ENCODE results near the gene LRRC34.

LRRC34 gene

GRCh38 chr3:169838511-169839030 lies 25.9 kb upstream of the LRRC34 start:
- H3K4me1 ChIP-seq (ENCODE audit: control insufficient read depth, insufficient read depth, low read length), result peaks cover 6% of the 10 kb centered on the region
- no peak for DNase-seq (ENCODE audit: low read depth)
- peaks cover 1% of the 10 kb centered on the region for H3K9me3 ChIP-seq (ENCODE audit: control insufficient read depth, low read length)
- no peaks in the 10 kb centered on the region for H3K27me3 ChIP-seq (replicated peaks; ENCODE audit: control insufficient read depth, insufficient read depth, low read length)
- H3K4me3 ChIP-seq (ENCODE audit: low read length), result no peak overlapping the region
- H3K9ac ChIP-seq (ENCODE audit: low read length), result no peak overlapping the region
- H3K36me3 ChIP-seq (ENCODE audit: control insufficient read depth, insufficient read depth, low read length, severe bottlenecking), result no peaks in the 10 kb centered on the region

- no peak overlapping the region for H3K9ac ChIP-seq (ENCODE audit: low read length)
- no peaks in the 10 kb centered on the region for H3K36me3 ChIP-seq (ENCODE audit: control insufficient read depth, insufficient read depth, low read length, severe bottlenecking)
- no peak for DNase-seq (ENCODE audit: low read depth)
- H3K4me1 ChIP-seq (ENCODE audit: control insufficient read depth, insufficient read depth, low read length), result peaks cover 6% of the 10 kb centered on the region
- H3K4me3 ChIP-seq (ENCODE audit: low read length), result no peak overlapping the region
- no peaks in the 10 kb centered on the region for H3K27me3 ChIP-seq (replicated peaks; ENCODE audit: control insufficient read depth, insufficient read depth, low read length)
- no peaks in the 10 kb centered on the region for H3K9me3 ChIP-seq (ENCODE audit: control insufficient read depth, low read length)
Observed at GRCh38 chr3:169836942-169837275, 24.2 kb upstream of the LRRC34 start.

- Histone ChIP-seq H3K9me3 (ENCODE audit: control insufficient read depth, low read length) (no peaks in the 10 kb centered on the region), H3K36me3 (ENCODE audit: control insufficient read depth, insufficient read depth, low read length, severe bottlenecking) (no peaks in the 10 kb centered on the region), H3K4me3 (ENCODE audit: low read length) (no peak overlapping the region), H3K27me3 (replicated peaks; ENCODE audit: control insufficient read depth, insufficient read depth, low read length) (no peaks in the 10 kb centered on the region), H3K9ac (ENCODE audit: low read length) (no peak overlapping the region), H3K4me1 (ENCODE audit: control insufficient read depth, insufficient read depth, low read length) (peaks cover 6% of the 10 kb centered on the region)
- no peak for DNase-seq (ENCODE audit: low read depth)
Observed at GRCh38 chr3:169836078-169836941, 23.6 kb upstream of the LRRC34 start.

GRCh38 chr3:169835533-169835932 lies 22.8 kb upstream of the LRRC34 start:
- H3K9ac ChIP-seq (ENCODE audit: low read length), result no peak overlapping the region
- H3K36me3 ChIP-seq (ENCODE audit: control insufficient read depth, insufficient read depth, low read length, severe bottlenecking), result no peaks in the 10 kb centered on the region
- H3K4me3 ChIP-seq (ENCODE audit: low read length), result no peak overlapping the region
- DNase-seq (ENCODE audit: low read depth), result no peak
- no peaks in the 10 kb centered on the region for H3K9me3 ChIP-seq (ENCODE audit: control insufficient read depth, low read length)
- H3K27me3 ChIP-seq (replicated peaks; ENCODE audit: control insufficient read depth, insufficient read depth, low read length), result no peaks in the 10 kb centered on the region
- H3K4me1 ChIP-seq (ENCODE audit: control insufficient read depth, insufficient read depth, low read length), result no peaks in the 10 kb centered on the region

- no peak overlapping the region for H3K9ac ChIP-seq (ENCODE audit: low read length)
- H3K9me3 ChIP-seq (ENCODE audit: control insufficient read depth, low read length), result no peaks in the 10 kb centered on the region
- H3K4me3 ChIP-seq (ENCODE audit: low read length), result no peak overlapping the region
- H3K36me3 ChIP-seq (ENCODE audit: control insufficient read depth, insufficient read depth, low read length, severe bottlenecking), result no peaks in the 10 kb centered on the region
- no peaks in the 10 kb centered on the region for H3K27me3 ChIP-seq (replicated peaks; ENCODE audit: control insufficient read depth, insufficient read depth, low read length)
- no peaks in the 10 kb centered on the region for H3K4me1 ChIP-seq (ENCODE audit: control insufficient read depth, insufficient read depth, low read length)
- DNase-seq (ENCODE audit: low read depth), result no peak
Observed at GRCh38 chr3:169827712-169828111, 15.0 kb upstream of the LRRC34 start.

- H3K36me3 ChIP-seq (ENCODE audit: control insufficient read depth, insufficient read depth, low read length, severe bottlenecking), result no peaks in the 10 kb centered on the region
- DNase-seq (ENCODE audit: low read depth), result peak; percentile 49
- no peaks in the 10 kb centered on the region for H3K9me3 ChIP-seq (ENCODE audit: control insufficient read depth, low read length)
- no peaks in the 10 kb centered on the region for H3K27me3 ChIP-seq (replicated peaks; ENCODE audit: control insufficient read depth, insufficient read depth, low read length)
- no peak overlapping the region for H3K4me3 ChIP-seq (ENCODE audit: low read length)
- no peak overlapping the region for H3K9ac ChIP-seq (ENCODE audit: low read length)
- no peaks in the 10 kb centered on the region for H3K4me1 ChIP-seq (ENCODE audit: control insufficient read depth, insufficient read depth, low read length)
Observed at GRCh38 chr3:169825316-169825715, 12.6 kb upstream of the LRRC34 start.

GRCh38 chr3:169822983-169823382 lies 10.3 kb upstream of the LRRC34 start:
- H3K4me1 ChIP-seq (ENCODE audit: control insufficient read depth, insufficient read depth, low read length), result no peaks in the 10 kb centered on the region
- H3K9ac ChIP-seq (ENCODE audit: low read length), result no peak overlapping the region
- H3K9me3 ChIP-seq (ENCODE audit: control insufficient read depth, low read length), result no peaks in the 10 kb centered on the region
- no peaks in the 10 kb centered on the region for H3K27me3 ChIP-seq (replicated peaks; ENCODE audit: control insufficient read depth, insufficient read depth, low read length)
- no peaks in the 10 kb centered on the region for H3K36me3 ChIP-seq (ENCODE audit: control insufficient read depth, insufficient read depth, low read length, severe bottlenecking)
- no peak overlapping the region for H3K4me3 ChIP-seq (ENCODE audit: low read length)
- DNase-seq (ENCODE audit: low read depth), result no peak

- Histone ChIP-seq H3K36me3 (ENCODE audit: control insufficient read depth, insufficient read depth, low read length, severe bottlenecking) (no peaks in the 10 kb centered on the region), H3K9me3 (ENCODE audit: control insufficient read depth, low read length) (no peaks in the 10 kb centered on the region)
- DNase-seq (ENCODE audit: low read depth), result no peak
Observed at GRCh38 chr3:169822540-169822939, 9.8 kb upstream of the LRRC34 start.

GRCh38 chr3:169822091-169822490 lies 9.4 kb upstream of the LRRC34 start:
- no peaks in the 10 kb centered on the region for H3K9me3 ChIP-seq (ENCODE audit: control insufficient read depth, low read length)
- H3K4me1 ChIP-seq (ENCODE audit: control insufficient read depth, insufficient read depth, low read length), result no peaks in the 10 kb centered on the region
- no peaks in the 10 kb centered on the region for H3K36me3 ChIP-seq (ENCODE audit: control insufficient read depth, insufficient read depth, low read length, severe bottlenecking)
- H3K4me3 ChIP-seq (ENCODE audit: low read length), result no peak overlapping the region
- DNase-seq (ENCODE audit: low read depth), result no peak
- H3K9ac ChIP-seq (ENCODE audit: low read length), result no peak overlapping the region
- H3K27me3 ChIP-seq (replicated peaks; ENCODE audit: control insufficient read depth, insufficient read depth, low read length), result no peaks in the 10 kb centered on the region

More at GRCh38 chr3:169822540-169822939, 9.8 kb upstream of the LRRC34 start:
- Histone ChIP-seq H3K4me3 (ENCODE audit: low read length) (no peak overlapping the region), H3K27me3 (replicated peaks; ENCODE audit: control insufficient read depth, insufficient read depth, low read length) (no peaks in the 10 kb centered on the region), H3K4me1 (ENCODE audit: control insufficient read depth, insufficient read depth, low read length) (no peaks in the 10 kb centered on the region), H3K9ac (ENCODE audit: low read length) (no peak overlapping the region)

GRCh38 chr3:169818316-169818715 lies 5.6 kb upstream of the LRRC34 start:
- no peak overlapping the region for H3K9ac ChIP-seq (ENCODE audit: low read length)
- H3K27me3 ChIP-seq (replicated peaks; ENCODE audit: control insufficient read depth, insufficient read depth, low read length), result no peaks in the 10 kb centered on the region
- H3K36me3 ChIP-seq (ENCODE audit: control insufficient read depth, insufficient read depth, low read length, severe bottlenecking), result no peaks in the 10 kb centered on the region
- no peak overlapping the region for H3K4me3 ChIP-seq (ENCODE audit: low read length)
- peaks cover 4% of the 10 kb centered on the region for H3K4me1 ChIP-seq (ENCODE audit: control insufficient read depth, insufficient read depth, low read length)
- peak; percentile 51 for DNase-seq (ENCODE audit: low read depth)
- peaks cover 12% of the 10 kb centered on the region for H3K9me3 ChIP-seq (ENCODE audit: control insufficient read depth, low read length)

- Histone ChIP-seq H3K36me3 (ENCODE audit: control insufficient read depth, insufficient read depth, low read length, severe bottlenecking) (no peaks in the 10 kb centered on the region), H3K9me3 (ENCODE audit: control insufficient read depth, low read length) (peaks cover 12% of the 10 kb centered on the region), H3K4me3 (ENCODE audit: low read length) (no peak overlapping the region), H3K4me1 (ENCODE audit: control insufficient read depth, insufficient read depth, low read length) (peaks cover 20% of the 10 kb centered on the region), H3K9ac (ENCODE audit: low read length) (no peak overlapping the region), H3K27me3 (replicated peaks; ENCODE audit: control insufficient read depth, insufficient read depth, low read length) (no peaks in the 10 kb centered on the region)
- no peak for DNase-seq (ENCODE audit: low read depth)
Observed at GRCh38 chr3:169815590-169816150, 3.0 kb upstream of the LRRC34 start.
